B cell (primary cell): ENCODE data around the gene EFNA5. TPM values are rescaled to one million over a fixed set of nuclear protein-coding genes. Genes with fewer than 3 reads are reported as not detected.

Experiments used
- ATAC-seq: fragments of 200-7000 bp; cut with Tn5 transposase; one replicate; pipeline ENCODE4 v1.10.0; 2021; ENCODE audit warnings: low read depth, mild to moderate bottlenecking, moderate number of reproducible peaks, moderate library complexity
- CTCF ChIA-PET: fragments of 350-600 bp; sonication (Branson Sonifier 250); formaldehyde crosslinking; loops from one replicate; lab custom pipeline; 2021; ENCODE audit warnings: antibody characterized with exemption, inconsistent platforms; lab: Charles Lee
- POLR2A ChIA-PET: fragments of 350-600 bp; sonication (Branson Sonifier 250); formaldehyde crosslinking; loops from one replicate; lab custom pipeline; 2021; ENCODE audit warnings: antibody characterized with exemption; lab: Charles Lee
- DNase-seq: peaks from one replicate; pipeline ENCODE4 v3.0.0; 2013
- H2AFZ ChIP-seq: 2 replicates; pipeline ENCODE4 v1.6.1; 2012; ENCODE audit warnings: mild to moderate bottlenecking, low read depth, low read length; ENCODE audit not compliant: insufficient read depth, poor library complexity, severe bottlenecking
- H3K27ac ChIP-seq, 2 donors: 1 replicate in 1 of 2; 2 replicates in 1 of 2; pipeline ENCODE4 v1.5.1; 2012 to 2013; ENCODE audit warnings: low read length in 2 of 2, mild to moderate bottlenecking in 2 of 2, moderate library complexity in 1 of 2
- H3K27me3 ChIP-seq, 4 experiments: fragments of 200-600 bp in 1 of 4; sonication (generic) in 1 of 4; replicated peaks in 1 of 4; 1 replicate in 2 of 4; 2 replicates in 2 of 4; pipeline versions ENCODE4 v1.6.1 to v1.7.0; 2013 to 2016; ENCODE audit warnings: low read length in 3 of 4, mild to moderate bottlenecking in 2 of 4, mixed read lengths in 1 of 4, moderate library complexity in 1 of 4; ENCODE audit not compliant: insufficient read depth in 4 of 4, control insufficient read depth in 3 of 4; ENCODE audit errors: control extremely low read depth in 1 of 4
- H3K36me3 ChIP-seq, 2 experiments: replicated peaks in 1 of 2; 1 replicate in 1 of 2; 2 replicates in 1 of 2; pipeline versions ENCODE4 v1.6.1 to v1.7.1; 2013; ENCODE audit warnings: low read length in 1 of 2; ENCODE audit not compliant: insufficient read depth in 2 of 2, control insufficient read depth in 1 of 2; ENCODE audit errors: control extremely low read depth in 1 of 2, extremely low read depth in 1 of 2
- H3K4me1 ChIP-seq, 2 donors: fragments of 200-600 bp in 1 of 2; sonication (generic) in 1 of 2; 1 replicate in 1 of 2; 2 replicates in 1 of 2; pipeline versions ENCODE4 v1.5.1 to v1.6.1; 2013 to 2017; ENCODE audit warnings: low read length in 2 of 2; ENCODE audit not compliant: control insufficient read depth in 2 of 2, insufficient read depth in 2 of 2
- H3K4me2 ChIP-seq: replicated peaks from 2 replicates; pipeline ENCODE3; 2012; ENCODE audit warnings: mild to moderate bottlenecking, low read depth, low read length; ENCODE audit not compliant: poor library complexity, severe bottlenecking
- H3K4me3 ChIP-seq, 5 experiments: fragments of 200-600 bp in 1 of 5; sonication (generic) in 1 of 5; 1 replicate in 3 of 5; 2 replicates in 2 of 5; pipeline versions ENCODE4 v1.5.1 to v1.7.0; 2011 to 2016; ENCODE audit warnings: low read length in 4 of 5, mild to moderate bottlenecking in 4 of 5, low read depth in 2 of 5, control low read depth in 1 of 5, moderate library complexity in 1 of 5; ENCODE audit not compliant: insufficient read depth in 1 of 5; ENCODE audit errors: control extremely low read depth in 1 of 5, extremely low read depth in 1 of 5
- H3K79me2 ChIP-seq: fragments of 200-600 bp; sonication (generic); one replicate; pipeline ENCODE4 v1.6.0; 2016; ENCODE audit warnings: low read length; ENCODE audit not compliant: control insufficient read depth, insufficient read depth
- H3K9ac ChIP-seq: fragments of 200-600 bp; sonication (generic); 2 replicates; pipeline ENCODE4 v1.6.1; 2017; ENCODE audit warnings: mild to moderate bottlenecking, low read length, moderate library complexity
- H3K9me3 ChIP-seq, 3 donors: one replicate each; pipeline versions ENCODE4 v1.6.1 to v1.7.1; 2013; ENCODE audit warnings: low read length in 2 of 3; ENCODE audit not compliant: control insufficient read depth in 2 of 3, insufficient read depth in 1 of 3; ENCODE audit errors: control extremely low read depth in 1 of 3
- H4K20me1 ChIP-seq: 2 replicates; pipeline ENCODE4 v1.6.0; 2012; ENCODE audit warnings: mild to moderate bottlenecking, low read length; ENCODE audit not compliant: insufficient read depth, control insufficient read depth, poor library complexity, severe bottlenecking
- H3K27ac Mint-ChIP-seq: one replicate; pipeline ENCODE4 v1.8.0; 2021; ENCODE audit warnings: mixed read lengths
- H3K27me3 Mint-ChIP-seq: one replicate; pipeline ENCODE4 v1.8.0; 2021; ENCODE audit warnings: mixed read lengths
- H3K4me1 Mint-ChIP-seq: one replicate; pipeline ENCODE4 v1.8.0; 2021; ENCODE audit warnings: mixed read lengths
- H3K4me3 Mint-ChIP-seq: one replicate; pipeline ENCODE4 v1.8.0; 2021; ENCODE audit warnings: mixed read lengths
- H3K9me3 Mint-ChIP-seq: one replicate; pipeline ENCODE4 v1.8.0; 2022; ENCODE audit warnings: mixed read lengths; ENCODE audit not compliant: insufficient read depth
- CTCF ChIP-seq: fragments of 200-600 bp; IDR thresholded peaks from one replicate; pipeline ENCODE4 v1.8.0; 2022; ENCODE audit warnings: antibody characterized with exemption, mild to moderate bottlenecking
- EZH2 ChIP-seq: IDR thresholded peaks from 2 replicates; pipeline ENCODE4 v1.6.1; 2012; ENCODE audit warnings: borderline replicate concordance, low read depth, mild to moderate bottlenecking, moderate library complexity, low read length; ENCODE audit not compliant: insufficient read depth, poor library complexity, severe bottlenecking
- WGBS: methylation state at CpG from one replicate; pipeline ENCODE4 v1.1.5; 2013; ENCODE audit warnings: missing lambda C conversion rate; ENCODE audit not compliant: insufficient coverage; 5-methylcytosine and 5-hydroxymethylcytosine counted together
- intact Hi-C: fragments of 100-400 bp; cut with micrococcal nuclease; formaldehyde crosslinking; loops from one replicate; pipeline ENCODE4 v1.10.0; 2022
- polyA plus RNA-seq: library from polyadenylated mRNA; depleted of rRNA; stranded (reverse); fragments of >200 nt; gene quantifications from 2 replicates; pipeline ENCODE4 v1.2.3, GENCODE V29; 2012
- total RNA-seq, 2 donors: library from RNA; stranded (reverse); fragments of 120-200 nt in 1 of 2; gene quantifications; 1 replicate in 1 of 2; 2 replicates in 1 of 2; pipeline versions ENCODE4 v1.2.3 to v1.2.4, GENCODE V29; 2013 to 2022

Gene EFNA5
- total and polyA plus RNA-seq, 2 donors (not counting 1 experiment from before 2014, with no cell fraction given): not detected

- Histone ChIP-seq H3K27ac (no peak overlapping the region), H3K9ac (no peak overlapping the region), H3K79me2 (no peaks in the 10 kb centered on the region), H3K4me3 (no peak overlapping the region), H2AFZ (no peak overlapping the region), H4K20me1 (no peaks in the 10 kb centered on the region), H3K4me1 (no peaks in the 10 kb centered on the region), H3K4me2 (no peak overlapping the region), H3K9me3 (no peaks in the 10 kb centered on the region), H3K36me3 (no peaks in the 10 kb centered on the region), H3K27me3 (no peaks in the 10 kb centered on the region)
- no peaks in the 10 kb centered on the region for H3K9me3 Mint-ChIP-seq
- no peak overlapping the region for H3K4me3 Mint-ChIP-seq
- DNase-seq (no peak), ATAC-seq (no peak)
- TF ChIP-seq CTCF (no peak), EZH2 (no peak)
- H3K4me1 Mint-ChIP-seq: no peaks in the 10 kb centered on the region
- peaks cover 4% of the 10 kb centered on the region for H3K27me3 Mint-ChIP-seq
- intact Hi-C loops: no loop called here
- CTCF ChIA-PET: no interaction called here
- no CpG with 5 or more reads among the region's 3 CpGs for WGBS
- H3K27ac Mint-ChIP-seq: no peak overlapping the region
- POLR2A ChIA-PET: no interaction called here
Observed at GRCh38 chr5:107449369-107449768, 221.4 kb downstream of the EFNA5 start.

- Mint-ChIP-seq H3K4me3 (no peak overlapping the region), H3K9me3 (no peaks in the 10 kb centered on the region), H3K27me3 (peaks cover 12% of the 10 kb centered on the region), H3K27ac (no peak overlapping the region), H3K4me1 (no peaks in the 10 kb centered on the region)
- Histone ChIP-seq H2AFZ (no peak overlapping the region), H3K79me2 (no peaks in the 10 kb centered on the region), H3K4me3 (no peak overlapping the region), H3K4me1 (no peaks in the 10 kb centered on the region), H3K9me3 (no peaks in the 10 kb centered on the region), H3K9ac (no peak overlapping the region), H3K4me2 (no peak overlapping the region), H4K20me1 (no peaks in the 10 kb centered on the region), H3K27ac (no peak overlapping the region), H3K36me3 (no peaks in the 10 kb centered on the region), H3K27me3 (no peaks in the 10 kb centered on the region)
- TF ChIP-seq EZH2 (no peak), CTCF (no peak)
- DNase-seq (no peak), ATAC-seq (no peak)
- ChIA-PET POLR2A (no interaction called here), CTCF (no interaction called here)
- intact Hi-C loops: no loop called here
- WGBS: 90% methylated on average over 4 of the region's 6 CpGs
Observed at GRCh38 chr5:107447587-107447986, 223.2 kb downstream of the EFNA5 start.
